IMR-90 (cell line): ENCODE data around the gene MINDY3.

Source experiments
- CEBPB ChIP-seq: IDR thresholded peaks from 2 replicates; pipeline ENCODE4 v1.6.1; 2012; ENCODE audit warnings: low read depth, low read length, improper control_type of control experiment
- CHD1 ChIP-seq: IDR thresholded peaks from 2 replicates; pipeline ENCODE4 v1.6.1; 2012; ENCODE audit warnings: low read depth, low read length, improper control_type of control experiment
- MAFK ChIP-seq: IDR thresholded peaks from 2 replicates; pipeline ENCODE4 v1.6.1; 2012; ENCODE audit warnings: low read depth, low read length, improper control_type of control experiment
- POLR2A ChIP-seq: IDR thresholded peaks from 2 replicates; pipeline ENCODE4 v1.6.1; 2012; ENCODE audit warnings: mild to moderate bottlenecking, low read depth, low read length
- RCOR1 ChIP-seq: IDR thresholded peaks from 2 replicates; pipeline ENCODE4 v1.6.1; 2012; ENCODE audit warnings: mild to moderate bottlenecking, low read length, improper control_type of control experiment; ENCODE audit not compliant: insufficient replicate concordance
- SMC3 ChIP-seq: fragments of 150-350 bp; IDR thresholded peaks from 2 replicates; pipeline ENCODE4 v1.6.1; 2016; ENCODE audit warnings: low read depth, mild to moderate bottlenecking, antibody characterized with exemption, low read length, moderate library complexity
- TF ChIP-seq, protein P1 (sequence below): conservative IDR thresholded peaks from 2 replicates; pipeline ENCODE4 v1.5.1; 2012; ENCODE audit warnings: mild to moderate bottlenecking, low read depth, low read length, improper control_type of control experiment
- TF ChIP-seq, protein P2 (sequence below): fragments of 150-350 bp; IDR thresholded peaks from 2 replicates; pipeline ENCODE4 v1.6.1; 2017; ENCODE audit warnings: mild to moderate bottlenecking, antibody characterized with exemption, low read length, low read depth
- TF ChIP-seq, protein P3 (sequence below): fragments of 150-350 bp; IDR thresholded peaks from 2 replicates; pipeline ENCODE4 v1.6.1; 2016; ENCODE audit warnings: low read depth, mild to moderate bottlenecking, low read length, moderate library complexity, borderline replicate concordance

DNA sequence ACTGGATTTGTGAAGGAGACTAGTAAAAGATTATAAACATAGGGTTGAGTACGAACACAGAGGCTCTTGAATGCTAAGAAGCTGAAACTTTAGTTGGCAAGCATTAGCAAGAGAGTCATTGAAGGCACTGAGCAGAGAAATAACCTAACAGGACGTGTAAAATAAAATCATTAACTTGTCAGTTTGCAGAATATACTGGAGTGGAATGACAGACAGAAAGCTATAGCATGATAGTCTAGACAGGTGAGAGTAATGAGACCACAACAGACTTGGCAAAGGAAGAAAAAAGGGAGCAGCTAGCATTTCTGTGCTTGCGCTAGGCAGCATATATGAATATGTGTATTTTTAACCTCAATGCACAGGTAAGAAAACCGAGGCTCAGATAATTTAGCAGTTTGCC is 30.8 kb downstream of the MINDY3 start:
- TF ChIP-seq POLR2A: no peak
- no peak for TF ChIP-seq CHD1
- TF ChIP-seq, protein P1, sequence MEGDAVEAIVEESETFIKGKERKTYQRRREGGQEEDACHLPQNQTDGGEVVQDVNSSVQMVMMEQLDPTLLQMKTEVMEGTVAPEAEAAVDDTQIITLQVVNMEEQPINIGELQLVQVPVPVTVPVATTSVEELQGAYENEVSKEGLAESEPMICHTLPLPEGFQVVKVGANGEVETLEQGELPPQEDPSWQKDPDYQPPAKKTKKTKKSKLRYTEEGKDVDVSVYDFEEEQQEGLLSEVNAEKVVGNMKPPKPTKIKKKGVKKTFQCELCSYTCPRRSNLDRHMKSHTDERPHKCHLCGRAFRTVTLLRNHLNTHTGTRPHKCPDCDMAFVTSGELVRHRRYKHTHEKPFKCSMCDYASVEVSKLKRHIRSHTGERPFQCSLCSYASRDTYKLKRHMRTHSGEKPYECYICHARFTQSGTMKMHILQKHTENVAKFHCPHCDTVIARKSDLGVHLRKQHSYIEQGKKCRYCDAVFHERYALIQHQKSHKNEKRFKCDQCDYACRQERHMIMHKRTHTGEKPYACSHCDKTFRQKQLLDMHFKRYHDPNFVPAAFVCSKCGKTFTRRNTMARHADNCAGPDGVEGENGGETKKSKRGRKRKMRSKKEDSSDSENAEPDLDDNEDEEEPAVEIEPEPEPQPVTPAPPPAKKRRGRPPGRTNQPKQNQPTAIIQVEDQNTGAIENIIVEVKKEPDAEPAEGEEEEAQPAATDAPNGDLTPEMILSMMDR: no peak
- TF ChIP-seq CEBPB: no peak
- TF ChIP-seq RCOR1: no peak
- TF ChIP-seq, protein P2, sequence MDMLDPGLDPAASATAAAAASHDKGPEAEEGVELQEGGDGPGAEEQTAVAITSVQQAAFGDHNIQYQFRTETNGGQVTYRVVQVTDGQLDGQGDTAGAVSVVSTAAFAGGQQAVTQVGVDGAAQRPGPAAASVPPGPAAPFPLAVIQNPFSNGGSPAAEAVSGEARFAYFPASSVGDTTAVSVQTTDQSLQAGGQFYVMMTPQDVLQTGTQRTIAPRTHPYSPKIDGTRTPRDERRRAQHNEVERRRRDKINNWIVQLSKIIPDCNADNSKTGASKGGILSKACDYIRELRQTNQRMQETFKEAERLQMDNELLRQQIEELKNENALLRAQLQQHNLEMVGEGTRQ: no peak
- TF ChIP-seq, protein P3, sequence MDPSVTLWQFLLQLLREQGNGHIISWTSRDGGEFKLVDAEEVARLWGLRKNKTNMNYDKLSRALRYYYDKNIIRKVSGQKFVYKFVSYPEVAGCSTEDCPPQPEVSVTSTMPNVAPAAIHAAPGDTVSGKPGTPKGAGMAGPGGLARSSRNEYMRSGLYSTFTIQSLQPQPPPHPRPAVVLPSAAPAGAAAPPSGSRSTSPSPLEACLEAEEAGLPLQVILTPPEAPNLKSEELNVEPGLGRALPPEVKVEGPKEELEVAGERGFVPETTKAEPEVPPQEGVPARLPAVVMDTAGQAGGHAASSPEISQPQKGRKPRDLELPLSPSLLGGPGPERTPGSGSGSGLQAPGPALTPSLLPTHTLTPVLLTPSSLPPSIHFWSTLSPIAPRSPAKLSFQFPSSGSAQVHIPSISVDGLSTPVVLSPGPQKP: no peak
- TF ChIP-seq SMC3: no peak
- no peak for TF ChIP-seq MAFK
